Gastrocnemius medialis (tissue), 4 donors: ENCODE results near the gene KPNA5.

ENCODE experiments used
- CTCF ChIP-seq, 5 experiments: fragments of 450-650 bp in 3 of 5; fragments of 200-600 bp in 2 of 5; sonication (generic) in 2 of 5; IDR thresholded peaks in 4 of 5; conservative IDR thresholded peaks in 1 of 5; 1 replicate in 4 of 5; 2 replicates in 1 of 5; pipeline ENCODE4 v1.5.1; 2016 to 2019; ENCODE audit warnings: antibody characterized with exemption in 5 of 5, mild to moderate bottlenecking in 3 of 5, moderate library complexity in 3 of 5
- POLR2A ChIP-seq, 2 donors: fragments of 450-650 bp; IDR thresholded peaks; one replicate each; pipeline ENCODE4 v1.6.1; 2017; ENCODE audit warnings: antibody characterized with exemption in 2 of 2, mild to moderate bottlenecking in 2 of 2, moderate library complexity in 2 of 2

- TF ChIP-seq CTCF (IDR thresholded peaks at IDR 0.05 in 4 of 5, conservative IDR thresholded peaks at IDR 0.05 in 1 of 5): no peak
- TF ChIP-seq POLR2A (IDR thresholded peaks at IDR 0.05): no peak
Measured at GRCh38 chr6:116773886-116774285, 92.9 kb downstream of the KPNA5 start.
